PC-9 (cell line): Measurements from ENCODE around the gene TXNDC16. TPM values are rescaled to one million over a fixed set of nuclear protein-coding genes. Genes with fewer than 3 reads are reported as not detected.

Experiments
- BruUV-seq: library from RNA; stranded (reverse); fragments of 400-500 nt; replicated peaks from 2 replicates; lab custom pipeline; 2021; lab: Mats Ljungman, UMichigan
- CTCF ChIA-PET: fragments of 300-600 bp; sonication (Branson Sonifier 250); formaldehyde crosslinking; loops from one replicate; lab custom pipeline; 2022; ENCODE audit warnings: antibody characterized with exemption; lab: Charles Lee
- POLR2A ChIA-PET: fragments of 300-600 bp; sonication (Branson Sonifier 250); formaldehyde crosslinking; loops from one replicate; lab custom pipeline; 2022; ENCODE audit warnings: antibody characterized with exemption; ENCODE audit not compliant: unreplicated experiment; lab: Charles Lee
- DNase-seq, 2 experiments: peaks; one replicate each; pipeline versions ENCODE4 v3.0.0 to v3.0.0-alpha.2; 2015 to 2022; ENCODE audit warnings: mixed read lengths in 1 of 2
- H2AFZ ChIP-seq: fragments of 200-600 bp; sonication (generic); 2 replicates; pipeline ENCODE4 v1.8.1; 2017; ENCODE audit warnings: antibody characterized with exemption
- H3F3A ChIP-seq: fragments of 200-600 bp; sonication (generic); 2 replicates; pipeline ENCODE4 v1.8.1; 2017; ENCODE audit warnings: antibody characterized with exemption, mild to moderate bottlenecking, low read depth; ENCODE audit not compliant: insufficient read depth
- H3K27ac ChIP-seq: fragments of 200-600 bp; sonication (generic); 2 replicates; pipeline ENCODE4 v1.6.1; 2016; ENCODE audit warnings: mixed run types
- H3K27me3 ChIP-seq: fragments of 200-600 bp; sonication (generic); 2 replicates; pipeline ENCODE4 v1.6.1; 2016; ENCODE audit warnings: low read depth, mixed run types; ENCODE audit not compliant: insufficient read depth
- H3K36me3 ChIP-seq: fragments of 200-600 bp; sonication (generic); 2 replicates; pipeline ENCODE4 v1.6.1; 2016; ENCODE audit warnings: low read depth, mixed run types
- H3K4me1 ChIP-seq: fragments of 200-600 bp; sonication (generic); replicated peaks from 2 replicates; pipeline ENCODE4 v1.6.1; 2016; ENCODE audit warnings: mixed run types; ENCODE audit not compliant: insufficient read depth
- H3K4me2 ChIP-seq: fragments of 200-600 bp; sonication (generic); 2 replicates; pipeline ENCODE4 v1.6.1; 2017; ENCODE audit warnings: mixed run types
- H3K4me3 ChIP-seq: fragments of 200-600 bp; sonication (generic); 2 replicates; pipeline ENCODE4 v1.6.1; 2016; ENCODE audit warnings: mixed run types
- H3K79me2 ChIP-seq: fragments of 200-600 bp; sonication (generic); 2 replicates; pipeline ENCODE4 v1.6.1; 2017; ENCODE audit warnings: low read depth, mixed run types
- H3K9me2 ChIP-seq: fragments of 200-600 bp; sonication (generic); 2 replicates; pipeline ENCODE4 v1.8.1; 2017; ENCODE audit warnings: mild to moderate bottlenecking; ENCODE audit not compliant: insufficient read depth
- H3K9me3 ChIP-seq: fragments of 200-600 bp; sonication (generic); 2 replicates; pipeline ENCODE4 v1.8.1; 2016; ENCODE audit warnings: low read depth; ENCODE audit not compliant: insufficient read depth
- H4K20me1 ChIP-seq: fragments of 200-600 bp; sonication (generic); 2 replicates; pipeline ENCODE4 v1.8.1; 2017; ENCODE audit not compliant: insufficient read depth
- EZH2 ChIP-seq: fragments of 200-600 bp; sonication (generic); IDR thresholded peaks from 2 replicates; pipeline ENCODE4 v1.8.0; 2017; ENCODE audit warnings: antibody characterized with exemption, low read depth
- intact Hi-C: fragments of 100-400 bp; cut with micrococcal nuclease; formaldehyde crosslinking; loops from one replicate; pipeline ENCODE4 v1.10.0; 2022; ENCODE audit not compliant: unreplicated experiment
- total RNA-seq: library from RNA; stranded (reverse); gene quantifications from 2 replicates; pipeline ENCODE4 v1.2.3, GENCODE V29; 2021
- TF ChIP-seq, protein P1 (sequence below): fragments of 200-600 bp; sonication (generic); conservative IDR thresholded peaks from 2 replicates; pipeline ENCODE4 v1.6.1; 2017; ENCODE audit warnings: mixed run types, antibody characterized with exemption, mild to moderate bottlenecking, moderate library complexity

Gene TXNDC16
- total RNA-seq, 1 experiment from 2014 or later, result 5.7 TPM

DNA sequence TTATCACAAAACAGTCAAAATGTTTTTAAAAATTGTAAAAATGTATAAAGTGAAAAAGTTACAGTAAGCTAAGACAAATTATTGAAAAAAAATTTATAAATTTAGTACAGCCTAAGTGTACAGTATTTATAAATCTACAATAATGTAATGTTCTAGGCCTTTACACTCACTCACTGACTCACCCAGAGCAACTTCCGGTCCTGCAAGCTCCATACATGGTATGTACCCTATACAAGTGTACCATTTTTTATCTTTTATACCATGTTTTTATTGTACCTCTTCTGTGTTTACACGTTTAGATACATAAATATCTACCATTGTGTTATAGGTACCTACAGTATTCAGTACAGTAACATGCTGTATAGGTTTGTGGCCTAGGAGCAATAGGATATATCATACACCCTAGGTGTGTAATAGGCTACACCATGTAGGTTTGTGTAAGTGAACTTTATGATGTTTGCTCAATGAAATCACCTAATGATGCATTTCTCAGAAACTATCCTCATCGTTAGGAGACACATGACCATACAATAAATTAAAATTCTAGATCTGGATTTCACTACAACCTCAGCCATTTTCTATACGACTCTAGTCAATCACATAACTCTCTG lies 66.8 kb downstream of the TXNDC16 start:
- Histone ChIP-seq H3K4me1 (no peaks in the 10 kb centered on the region), H4K20me1 (no peaks in the 10 kb centered on the region), H3K9me3 (no peaks in the 10 kb centered on the region), H2AFZ (no peak overlapping the region), H3K79me2 (no peaks in the 10 kb centered on the region), H3K27ac (no peak overlapping the region), H3K4me3 (no peak overlapping the region), H3F3A (no peaks in the 10 kb centered on the region), H3K4me2 (no peak overlapping the region), H3K9me2 (no peaks in the 10 kb centered on the region), H3K27me3 (no peaks in the 10 kb centered on the region), H3K36me3 (no peaks in the 10 kb centered on the region)
- BruUV-seq, result no TSS peak
- TF ChIP-seq, protein P1, sequence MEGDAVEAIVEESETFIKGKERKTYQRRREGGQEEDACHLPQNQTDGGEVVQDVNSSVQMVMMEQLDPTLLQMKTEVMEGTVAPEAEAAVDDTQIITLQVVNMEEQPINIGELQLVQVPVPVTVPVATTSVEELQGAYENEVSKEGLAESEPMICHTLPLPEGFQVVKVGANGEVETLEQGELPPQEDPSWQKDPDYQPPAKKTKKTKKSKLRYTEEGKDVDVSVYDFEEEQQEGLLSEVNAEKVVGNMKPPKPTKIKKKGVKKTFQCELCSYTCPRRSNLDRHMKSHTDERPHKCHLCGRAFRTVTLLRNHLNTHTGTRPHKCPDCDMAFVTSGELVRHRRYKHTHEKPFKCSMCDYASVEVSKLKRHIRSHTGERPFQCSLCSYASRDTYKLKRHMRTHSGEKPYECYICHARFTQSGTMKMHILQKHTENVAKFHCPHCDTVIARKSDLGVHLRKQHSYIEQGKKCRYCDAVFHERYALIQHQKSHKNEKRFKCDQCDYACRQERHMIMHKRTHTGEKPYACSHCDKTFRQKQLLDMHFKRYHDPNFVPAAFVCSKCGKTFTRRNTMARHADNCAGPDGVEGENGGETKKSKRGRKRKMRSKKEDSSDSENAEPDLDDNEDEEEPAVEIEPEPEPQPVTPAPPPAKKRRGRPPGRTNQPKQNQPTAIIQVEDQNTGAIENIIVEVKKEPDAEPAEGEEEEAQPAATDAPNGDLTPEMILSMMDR, result no peak
- TF ChIP-seq EZH2, result no peak
- no peak for DNase-seq
- intact Hi-C loops, result no loop called here
- POLR2A ChIA-PET, result interaction anchor here (0.6 to 0.7 kb wide), 2 partner anchors 52 to 492 kb away, joined by 3 to 4 read pairs; no protein-coding TSS in a partner anchor
- CTCF ChIA-PET, result no interaction called here

DNA sequence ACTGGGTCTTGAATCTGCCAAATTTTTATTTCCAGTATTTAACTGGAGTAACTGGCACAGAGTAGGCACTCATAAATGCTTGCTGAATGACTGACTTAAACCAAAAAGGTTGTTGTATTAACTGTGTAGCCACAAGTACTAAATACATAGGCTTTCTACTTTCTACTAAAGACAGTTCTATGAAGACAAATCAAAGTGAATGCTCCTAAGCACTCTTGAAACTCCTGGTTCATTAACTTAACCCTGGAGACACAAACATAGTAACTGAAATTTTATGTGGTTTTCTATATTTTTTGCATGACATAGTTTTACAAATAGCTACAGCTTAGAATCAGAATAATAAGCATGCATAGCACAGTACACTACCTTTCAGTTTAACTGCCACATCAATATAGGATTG lies 70.4 kb downstream of the TXNDC16 start:
- no peaks in the 10 kb centered on the region for H3K36me3 ChIP-seq
- no peaks in the 10 kb centered on the region; the same call in 1 of the 2 replicates for H3K9me2 ChIP-seq
- H3K4me3 ChIP-seq, result no peak overlapping the region
- H3K4me1 ChIP-seq, result no peaks in the 10 kb centered on the region
- H2AFZ ChIP-seq, result no peak overlapping the region
- DNase-seq, result no peak
- no peak overlapping the region for H3K27ac ChIP-seq
- ChIA-PET CTCF (no interaction called here), POLR2A (no interaction called here)
- intact Hi-C loops, result no loop called here
- TF ChIP-seq EZH2, result no peak
- TF ChIP-seq, protein P1, result no peak
- no peaks in the 10 kb centered on the region for H3K27me3 ChIP-seq
- H3K9me3 ChIP-seq, result no peaks in the 10 kb centered on the region
- H3K79me2 ChIP-seq, result no peaks in the 10 kb centered on the region
- H3F3A ChIP-seq, result no peaks in the 10 kb centered on the region
- no TSS peak for BruUV-seq
- no peaks in the 10 kb centered on the region for H4K20me1 ChIP-seq
- no peak overlapping the region for H3K4me2 ChIP-seq

DNA sequence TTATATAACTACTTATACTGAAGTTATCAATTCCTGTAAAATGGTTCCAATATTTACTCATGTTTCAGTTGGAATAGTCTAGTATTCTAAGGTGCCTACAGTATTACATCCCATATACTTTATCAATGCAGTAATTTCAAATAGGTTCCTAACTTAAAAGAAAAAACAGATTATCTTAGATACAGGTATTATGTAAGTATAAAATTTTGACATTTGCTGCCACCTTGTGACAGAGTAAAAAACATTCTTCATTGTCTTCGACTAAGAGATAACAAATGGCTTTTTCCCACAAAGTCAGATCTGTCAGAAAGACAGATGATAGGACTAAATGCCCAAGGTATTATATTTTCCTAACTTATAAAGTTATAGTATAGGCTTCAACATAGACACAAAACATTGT lies 78.7 kb downstream of the TXNDC16 start:
- H3K36me3 ChIP-seq, result no peaks in the 10 kb centered on the region
- TF ChIP-seq, protein P1, result peak; percentile 69
- no peak for TF ChIP-seq EZH2
- no peak overlapping the region for H3K4me3 ChIP-seq
- H3K79me2 ChIP-seq, result no peaks in the 10 kb centered on the region
- intact Hi-C loops, result loop anchor here (1.0 to 10.0 kb wide), 3 partner anchors 174 to 476 kb away; no protein-coding TSS in a partner anchor
- BruUV-seq, result no TSS peak
- POLR2A ChIA-PET, result no interaction called here
- CTCF ChIA-PET, result no interaction called here
- H3K4me1 ChIP-seq, result no peaks in the 10 kb centered on the region
- H3F3A ChIP-seq, result no peaks in the 10 kb centered on the region
- peak in 1 of 2 experiments; percentile 41 for DNase-seq
- no peak overlapping the region for H3K4me2 ChIP-seq
- H2AFZ ChIP-seq, result no peak overlapping the region
- H4K20me1 ChIP-seq, result no peaks in the 10 kb centered on the region
- H3K27ac ChIP-seq, result no peak overlapping the region
- no peaks in the 10 kb centered on the region for H3K27me3 ChIP-seq
- H3K9me2 ChIP-seq, result no peaks in the 10 kb centered on the region
- H3K9me3 ChIP-seq, result no peaks in the 10 kb centered on the region
